ENCODE results near the gene WWOX.

Gene WWOX

DNA sequence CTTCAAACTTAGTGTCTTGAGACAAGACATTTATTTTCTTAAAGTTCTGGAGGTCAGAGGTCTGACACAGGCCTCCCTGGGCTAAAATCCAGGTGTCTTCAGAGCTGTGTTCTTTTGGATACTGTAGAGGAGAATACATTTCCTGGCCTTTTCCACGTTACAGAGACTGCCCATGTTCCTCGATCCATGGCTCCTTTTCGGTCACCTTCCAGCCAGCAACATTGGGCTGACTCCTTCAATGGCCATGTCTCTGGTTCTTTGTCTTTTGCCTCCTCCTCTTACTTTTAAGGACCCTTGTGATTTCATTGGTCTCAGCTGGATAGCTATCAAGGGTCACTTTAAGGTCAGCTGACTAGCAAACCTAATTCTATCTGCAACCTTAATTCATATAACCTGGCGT is 212.4 kb downstream of the WWOX start:
- TF ChIP-seq, protein P1, sequence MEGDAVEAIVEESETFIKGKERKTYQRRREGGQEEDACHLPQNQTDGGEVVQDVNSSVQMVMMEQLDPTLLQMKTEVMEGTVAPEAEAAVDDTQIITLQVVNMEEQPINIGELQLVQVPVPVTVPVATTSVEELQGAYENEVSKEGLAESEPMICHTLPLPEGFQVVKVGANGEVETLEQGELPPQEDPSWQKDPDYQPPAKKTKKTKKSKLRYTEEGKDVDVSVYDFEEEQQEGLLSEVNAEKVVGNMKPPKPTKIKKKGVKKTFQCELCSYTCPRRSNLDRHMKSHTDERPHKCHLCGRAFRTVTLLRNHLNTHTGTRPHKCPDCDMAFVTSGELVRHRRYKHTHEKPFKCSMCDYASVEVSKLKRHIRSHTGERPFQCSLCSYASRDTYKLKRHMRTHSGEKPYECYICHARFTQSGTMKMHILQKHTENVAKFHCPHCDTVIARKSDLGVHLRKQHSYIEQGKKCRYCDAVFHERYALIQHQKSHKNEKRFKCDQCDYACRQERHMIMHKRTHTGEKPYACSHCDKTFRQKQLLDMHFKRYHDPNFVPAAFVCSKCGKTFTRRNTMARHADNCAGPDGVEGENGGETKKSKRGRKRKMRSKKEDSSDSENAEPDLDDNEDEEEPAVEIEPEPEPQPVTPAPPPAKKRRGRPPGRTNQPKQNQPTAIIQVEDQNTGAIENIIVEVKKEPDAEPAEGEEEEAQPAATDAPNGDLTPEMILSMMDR (IDR thresholded peaks at IDR 0.05; ENCODE audit: insufficient read depth, low read depth, low read length, missing control alignments) = no peak
- no peak overlapping the region for H3K4me3 ChIP-seq (ENCODE audit: low read length)
- DNase-seq (ENCODE audit: low read depth) = no peak

DNA sequence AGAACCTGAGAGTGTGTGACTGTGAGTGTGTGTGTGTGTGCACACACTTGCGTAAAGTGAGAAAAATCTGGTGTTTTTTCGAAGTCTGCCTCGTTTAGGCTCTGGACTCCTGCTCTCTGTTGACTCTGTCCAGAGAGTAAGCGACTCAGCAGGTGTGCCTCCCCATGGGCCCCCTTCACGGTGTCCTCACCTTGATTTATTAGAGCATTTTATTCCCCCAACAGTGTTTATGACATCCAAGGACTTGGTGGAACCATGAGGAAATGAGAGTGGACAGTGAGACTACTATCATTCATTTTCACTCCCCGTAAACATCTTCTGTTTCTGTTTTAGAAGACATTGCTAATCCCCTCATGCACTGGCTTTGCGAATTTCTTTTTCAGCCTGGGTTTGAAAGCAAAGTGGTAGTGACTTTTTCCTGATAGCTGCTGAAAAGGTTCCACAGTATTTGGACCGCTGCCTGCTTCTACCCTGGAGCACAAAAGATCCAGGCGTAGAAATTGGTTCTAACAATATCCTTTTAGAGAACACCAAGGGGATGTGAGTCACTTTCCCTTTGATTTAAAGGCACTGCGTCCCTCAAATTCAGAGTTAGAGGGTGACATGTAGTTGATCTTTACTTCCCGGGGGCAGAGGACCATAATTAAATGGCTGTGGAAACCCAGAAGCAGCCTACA is 218.2 kb downstream of the WWOX start:
- TF ChIP-seq, protein P1 (IDR thresholded peaks at IDR 0.05; ENCODE audit: insufficient read depth, low read depth, low read length, missing control alignments) = no peak
- H3K4me3 ChIP-seq (ENCODE audit: low read length) = no peak overlapping the region
- no peak for DNase-seq (ENCODE audit: low read depth)

DNA sequence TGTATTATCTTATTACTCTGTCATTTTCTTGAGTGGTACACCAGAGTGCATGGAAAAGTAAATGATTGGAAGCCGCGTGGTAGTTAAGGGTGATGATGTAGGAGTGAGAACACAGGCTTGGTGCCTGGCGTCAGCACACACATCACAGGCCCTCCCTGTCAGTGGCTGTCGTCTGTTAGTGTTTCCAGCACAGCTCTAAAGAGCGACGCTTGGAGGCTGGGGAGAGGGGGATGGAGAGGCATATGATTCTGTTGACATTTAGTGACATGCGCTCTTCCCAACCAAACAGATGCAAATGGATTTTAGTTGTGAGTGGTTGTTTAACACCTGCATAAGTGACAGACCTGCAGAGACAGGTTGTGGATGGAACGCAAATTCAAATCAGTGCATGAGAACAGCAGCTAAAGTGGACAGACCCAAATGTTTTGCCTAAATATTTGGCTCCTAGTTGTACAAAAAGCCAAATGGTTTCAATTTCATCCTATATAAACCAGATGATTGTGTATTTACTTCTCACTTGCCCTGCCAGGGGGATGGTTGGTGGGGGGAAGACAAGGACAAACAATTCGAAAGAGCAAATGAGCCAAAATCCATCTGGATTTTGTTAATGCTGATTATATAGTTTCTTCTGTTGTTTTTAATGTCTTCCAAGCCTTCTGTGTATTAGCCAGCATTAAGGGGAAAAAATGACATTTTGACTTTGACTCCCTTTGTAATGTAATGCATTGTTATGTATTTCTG is 222.3 kb downstream of the WWOX start:
- no peak overlapping the region for H3K4me3 ChIP-seq (ENCODE audit: low read length)
- no peak for DNase-seq (ENCODE audit: low read depth)
- TF ChIP-seq, protein P1 (IDR thresholded peaks at IDR 0.05; ENCODE audit: insufficient read depth, low read depth, low read length, missing control alignments) = no peak

DNA sequence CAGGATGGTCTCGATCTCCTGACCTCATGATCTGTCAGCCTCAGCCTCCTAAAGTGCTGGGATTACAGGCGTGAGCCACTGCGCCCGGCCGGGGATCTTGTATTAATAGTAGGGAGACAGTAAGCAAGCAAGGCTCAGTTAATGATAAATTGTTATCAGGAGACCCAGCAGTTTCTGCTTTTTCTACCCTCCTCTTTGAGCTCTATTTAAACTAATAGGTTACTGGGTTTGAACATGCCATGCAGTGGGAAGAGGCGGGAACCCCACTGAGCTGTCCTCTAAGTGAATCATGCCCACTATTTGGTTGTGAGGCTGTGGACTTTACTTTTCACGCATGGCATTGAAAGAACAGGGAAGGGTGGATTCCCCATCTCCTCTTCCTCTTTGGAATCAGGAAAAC is 223.9 kb downstream of the WWOX start:
- no peak overlapping the region for H3K4me3 ChIP-seq (ENCODE audit: low read length)
- TF ChIP-seq, protein P1 (IDR thresholded peaks at IDR 0.05; ENCODE audit: insufficient read depth, low read depth, low read length, missing control alignments) = no peak
- DNase-seq (ENCODE audit: low read depth) = no peak

DNA sequence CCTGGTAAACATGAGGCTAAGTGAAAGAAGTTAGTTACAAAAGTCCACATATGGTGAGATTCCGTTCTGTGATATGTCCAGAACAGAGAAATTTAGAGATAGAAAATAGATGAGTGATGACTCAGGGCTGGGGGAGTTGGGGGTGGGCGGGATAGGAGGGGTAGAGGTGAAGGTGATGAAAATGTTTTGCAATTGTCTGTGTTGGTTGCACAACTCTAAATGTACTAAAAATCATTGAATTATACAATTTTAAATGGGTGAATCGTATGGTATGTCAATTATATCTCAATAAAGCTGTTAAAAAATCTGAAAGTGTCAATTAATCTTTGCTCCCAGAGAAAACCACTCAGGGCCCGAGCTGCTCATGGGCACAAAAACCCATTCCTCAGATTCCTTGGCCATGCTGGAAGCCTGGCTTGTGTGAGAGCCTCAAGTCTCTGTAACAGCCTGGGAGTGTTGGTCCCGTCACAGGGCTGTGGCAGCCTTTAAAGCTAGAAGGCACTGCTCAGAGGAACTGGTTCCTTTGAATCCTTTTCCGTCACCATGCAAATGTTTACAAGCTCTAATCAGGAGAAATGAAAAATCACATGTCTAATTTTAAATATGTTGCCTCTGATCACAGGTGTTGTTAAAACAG is 225.3 kb downstream of the WWOX start:
- no peak overlapping the region for H3K4me3 ChIP-seq (ENCODE audit: low read length)
- TF ChIP-seq, protein P1 (IDR thresholded peaks at IDR 0.05; ENCODE audit: insufficient read depth, low read depth, low read length, missing control alignments) = no peak
- DNase-seq (ENCODE audit: low read depth) = no peak

DNA sequence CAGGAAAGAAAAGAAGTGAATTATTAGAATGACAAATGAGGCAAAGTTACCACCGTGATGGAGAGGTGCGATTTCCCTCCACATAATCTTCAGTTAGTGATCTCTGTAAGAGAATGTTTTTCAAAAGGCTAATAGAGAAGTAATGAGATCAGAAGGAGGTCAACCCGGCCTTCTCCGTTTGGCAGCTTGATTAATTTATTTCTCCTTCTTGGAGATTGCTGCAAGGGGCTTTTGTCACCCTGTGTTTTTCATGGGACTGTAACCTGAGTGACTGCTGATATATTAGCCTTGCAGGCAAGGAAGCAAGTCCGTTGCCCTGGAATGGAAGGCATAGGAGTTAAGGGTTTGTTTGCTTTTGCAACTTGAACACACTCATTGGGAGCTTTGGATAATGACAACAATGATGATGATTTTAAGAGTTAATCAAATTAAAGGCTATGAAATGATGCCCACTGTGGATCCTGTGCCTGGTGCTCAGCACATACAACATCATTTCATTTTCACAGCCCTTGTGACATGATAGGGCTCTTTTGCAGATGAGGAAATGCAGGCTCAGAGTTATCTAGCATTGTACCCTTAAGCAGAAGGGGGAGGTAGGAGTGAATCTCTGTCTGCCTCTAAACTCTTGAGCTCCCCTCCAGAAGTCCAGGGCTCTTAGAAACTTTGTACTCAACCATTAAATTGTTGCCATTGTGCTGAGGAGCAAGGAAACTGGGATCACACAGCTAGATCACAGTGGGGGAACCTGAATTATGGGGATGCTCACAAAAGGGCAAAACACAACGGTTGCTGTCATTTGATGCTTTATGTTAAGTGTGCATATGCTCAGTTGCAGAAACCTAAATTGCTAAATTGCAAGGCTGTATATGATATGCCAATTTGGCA is 226.3 kb downstream of the WWOX start:
- no peak overlapping the region for H3K4me3 ChIP-seq (ENCODE audit: low read length)
- TF ChIP-seq, protein P1 (IDR thresholded peaks at IDR 0.05; ENCODE audit: insufficient read depth, low read depth, low read length, missing control alignments) = no peak
- DNase-seq (ENCODE audit: low read depth) = no peak

Measured in epithelial cell of esophagus (primary cell).